Measurements from ENCODE around the gene CNOT2.

The CNOT2 gene

GRCh38 chr12:70251661-70252060 lies 8.4 kb downstream of the CNOT2 start:
- no peak for DNase-seq

- no peak for DNase-seq
Observed at GRCh38 chr12:70252832-70253231, 9.6 kb downstream of the CNOT2 start.

GRCh38 chr12:70254225-70254624 lies 11.0 kb downstream of the CNOT2 start:
- no peak for DNase-seq

GRCh38 chr12:70254846-70255245 lies 11.6 kb downstream of the CNOT2 start:
- no peak for DNase-seq

- no peak for DNase-seq
Observed at GRCh38 chr12:70255311-70255710, 12.1 kb downstream of the CNOT2 start.

GRCh38 chr12:70258605-70259403 lies 15.6 kb downstream of the CNOT2 start:
- DNase-seq: no peak

- DNase-seq: no peak
Observed at GRCh38 chr12:70260646-70261045, 17.4 kb downstream of the CNOT2 start.

- no peak for DNase-seq
Observed at GRCh38 chr12:70264067-70264867, 21.0 kb downstream of the CNOT2 start.

- no peak for DNase-seq
Observed at GRCh38 chr12:70265132-70265531, 21.9 kb downstream of the CNOT2 start.

- DNase-seq: no peak
Observed at GRCh38 chr12:70267550-70267949, 24.3 kb downstream of the CNOT2 start.

- no peak for DNase-seq
Observed at GRCh38 chr12:70268972-70269371, 25.7 kb downstream of the CNOT2 start.

GRCh38 chr12:70270108-70270507 lies 26.9 kb downstream of the CNOT2 start:
- no peak for DNase-seq

GRCh38 chr12:70271025-70271424 lies 27.8 kb downstream of the CNOT2 start:
- DNase-seq: no peak

GRCh38 chr12:70272510-70272909 lies 29.3 kb downstream of the CNOT2 start:
- no peak for DNase-seq

GRCh38 chr12:70275045-70275444 lies 31.8 kb downstream of the CNOT2 start:
- DNase-seq: no peak

- no peak for DNase-seq
Observed at GRCh38 chr12:70277973-70278372, 34.7 kb downstream of the CNOT2 start.

GRCh38 chr12:70278945-70279344 lies 35.7 kb downstream of the CNOT2 start:
- DNase-seq: no peak

GRCh38 chr12:70283232-70283631 lies 40.0 kb downstream of the CNOT2 start:
- DNase-seq: no peak

- no peak for DNase-seq
Observed at GRCh38 chr12:70288817-70289216, 45.6 kb downstream of the CNOT2 start.

- no peak for DNase-seq
Observed at GRCh38 chr12:70290116-70290515, 46.9 kb downstream of the CNOT2 start.

- no peak for DNase-seq
Observed at GRCh38 chr12:70292017-70292776, 49.0 kb downstream of the CNOT2 start.

- peak; percentile 36 to 42 for DNase-seq
Observed at GRCh38 chr12:70304684-70305555, 61.7 kb downstream of the CNOT2 start.
